Astrocyte (in vitro differentiated cells and primary cell): ENCODE measurements around the gene PTPRK.

Experiments used
- EZH2 ChIP-seq: IDR thresholded peaks from 2 replicates; pipeline ENCODE4 v1.6.1; 2012; ENCODE audit warnings: mild to moderate bottlenecking, low read length, inconsistent platforms; ENCODE audit not compliant: insufficient read depth
- TF ChIP-seq, protein P1 (sequence below): IDR thresholded peaks from 2 replicates; pipeline ENCODE4 v1.5.1; 2011; ENCODE audit warnings: low read depth, mild to moderate bottlenecking, inconsistent platforms, low read length, moderate library complexity; ENCODE audit not compliant: insufficient read depth

DNA sequence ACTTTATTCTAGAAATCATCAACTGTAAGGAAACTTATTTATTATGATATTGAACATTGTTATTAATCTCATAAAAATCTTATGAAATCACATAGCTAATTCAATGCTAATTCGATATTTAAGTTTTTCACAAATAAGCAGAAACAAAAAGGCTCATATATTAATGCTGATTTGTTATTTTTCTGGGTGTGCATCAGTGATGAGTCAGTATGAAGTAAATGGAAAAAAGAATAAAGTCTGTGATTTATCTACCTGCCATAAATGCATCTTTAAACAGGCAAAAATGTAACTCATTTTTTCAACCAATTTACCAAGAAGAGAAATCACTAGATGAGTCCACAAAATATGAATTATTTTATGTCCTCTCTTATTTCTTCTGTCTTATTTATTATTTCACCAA, 253.5 kb downstream of the PTPRK start:
- TF ChIP-seq, protein P1, sequence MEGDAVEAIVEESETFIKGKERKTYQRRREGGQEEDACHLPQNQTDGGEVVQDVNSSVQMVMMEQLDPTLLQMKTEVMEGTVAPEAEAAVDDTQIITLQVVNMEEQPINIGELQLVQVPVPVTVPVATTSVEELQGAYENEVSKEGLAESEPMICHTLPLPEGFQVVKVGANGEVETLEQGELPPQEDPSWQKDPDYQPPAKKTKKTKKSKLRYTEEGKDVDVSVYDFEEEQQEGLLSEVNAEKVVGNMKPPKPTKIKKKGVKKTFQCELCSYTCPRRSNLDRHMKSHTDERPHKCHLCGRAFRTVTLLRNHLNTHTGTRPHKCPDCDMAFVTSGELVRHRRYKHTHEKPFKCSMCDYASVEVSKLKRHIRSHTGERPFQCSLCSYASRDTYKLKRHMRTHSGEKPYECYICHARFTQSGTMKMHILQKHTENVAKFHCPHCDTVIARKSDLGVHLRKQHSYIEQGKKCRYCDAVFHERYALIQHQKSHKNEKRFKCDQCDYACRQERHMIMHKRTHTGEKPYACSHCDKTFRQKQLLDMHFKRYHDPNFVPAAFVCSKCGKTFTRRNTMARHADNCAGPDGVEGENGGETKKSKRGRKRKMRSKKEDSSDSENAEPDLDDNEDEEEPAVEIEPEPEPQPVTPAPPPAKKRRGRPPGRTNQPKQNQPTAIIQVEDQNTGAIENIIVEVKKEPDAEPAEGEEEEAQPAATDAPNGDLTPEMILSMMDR = no peak
- no peak for TF ChIP-seq EZH2
